Measurements from ENCODE around the gene KPNA6. TPM values are rescaled to one million over a fixed set of nuclear protein-coding genes. Genes with fewer than 3 reads are reported as not detected.

KPNA6 gene
- total RNA-seq, 1 donor from 2014 or later = 79.0 TPM

GRCh38 chr1:32100807-32101708 lies 6.8 kb upstream of the KPNA6 start:
- Mint-ChIP-seq H3K4me1 (ENCODE audit: low read depth, unreplicated experiment) (no peaks in the 10 kb centered on the region), H3K4me3 (ENCODE audit: unreplicated experiment) (no peak overlapping the region), H3K27ac (ENCODE audit: unreplicated experiment) (no peak overlapping the region), H3K27me3 (ENCODE audit: unreplicated experiment) (no peaks in the 10 kb centered on the region), H3K9me3 (ENCODE audit: unreplicated experiment) (no peaks in the 10 kb centered on the region), H3K36me3 (ENCODE audit: unreplicated experiment) (peaks cover 5% of the 10 kb centered on the region)
- TF ChIP-seq CTCF (IDR thresholded peaks at IDR 0.05; ENCODE audit: partially characterized antibody, unreplicated experiment) = no peak
- DNase-seq = no peak

DNA sequence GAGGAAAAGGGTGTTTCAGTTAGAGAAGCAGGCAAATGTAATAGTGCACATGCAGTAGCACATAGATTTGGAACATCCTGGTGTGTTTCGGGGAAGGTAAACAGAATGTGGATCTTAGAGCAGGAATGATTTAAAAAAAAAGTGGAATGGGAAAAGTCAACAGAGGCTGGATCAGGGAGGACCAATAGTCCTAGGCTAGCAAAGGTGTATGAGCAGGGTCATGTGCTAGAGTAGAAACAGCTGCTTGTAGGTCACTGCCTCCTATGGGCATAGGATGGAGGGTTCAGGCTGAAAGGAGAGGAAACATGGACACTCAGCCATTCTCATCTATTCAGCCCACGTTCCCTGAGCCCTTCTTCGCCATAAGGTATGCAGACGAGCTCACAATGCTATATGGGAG lies 3.7 kb upstream of the KPNA6 start:
- no peak for DNase-seq
- Mint-ChIP-seq H3K4me1 (ENCODE audit: low read depth, unreplicated experiment) (peaks cover under 1% of the 10 kb centered on the region), H3K27me3 (ENCODE audit: unreplicated experiment) (no peaks in the 10 kb centered on the region), H3K27ac (ENCODE audit: unreplicated experiment) (no peak overlapping the region), H3K9me3 (ENCODE audit: unreplicated experiment) (peaks cover 3% of the 10 kb centered on the region), H3K36me3 (ENCODE audit: unreplicated experiment) (peaks cover 5% of the 10 kb centered on the region), H3K4me3 (ENCODE audit: unreplicated experiment) (no peak overlapping the region)
- TF ChIP-seq CTCF (IDR thresholded peaks at IDR 0.05; ENCODE audit: partially characterized antibody, unreplicated experiment) = no peak

DNA sequence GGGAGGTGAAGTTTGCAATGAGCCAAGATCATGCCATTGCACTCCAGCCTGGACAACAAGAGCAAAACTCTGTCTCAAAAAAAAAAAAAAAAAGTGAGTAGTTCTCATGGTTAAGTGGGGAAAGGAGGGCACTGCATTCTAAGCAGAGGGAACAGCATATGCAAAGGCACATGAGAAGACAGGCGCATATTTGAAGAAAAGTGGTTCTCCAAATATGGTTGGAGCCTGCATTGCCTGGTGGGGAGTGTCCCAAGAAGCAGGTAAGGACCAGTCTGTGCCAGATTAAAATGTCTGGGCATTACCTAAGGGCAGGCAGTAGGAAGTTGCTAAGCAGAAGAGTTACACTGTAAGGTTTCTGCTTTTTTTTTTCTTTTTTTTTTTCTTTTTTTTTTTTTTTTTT lies 2.5 kb upstream of the KPNA6 start:
- peaks cover 4% of the 10 kb centered on the region for H3K4me1 Mint-ChIP-seq (ENCODE audit: low read depth, unreplicated experiment)
- H3K36me3 Mint-ChIP-seq (ENCODE audit: unreplicated experiment) = peaks cover 5% of the 10 kb centered on the region

GRCh38 chr1:32106663-32107275 lies 1.1 kb upstream of the KPNA6 start:
- Mint-ChIP-seq H3K27ac (ENCODE audit: unreplicated experiment) (no peak overlapping the region), H3K4me1 (ENCODE audit: low read depth, unreplicated experiment) (peaks cover 6% of the 10 kb centered on the region), H3K27me3 (ENCODE audit: unreplicated experiment) (no peaks in the 10 kb centered on the region), H3K36me3 (ENCODE audit: unreplicated experiment) (peaks cover 3% of the 10 kb centered on the region), H3K4me3 (ENCODE audit: unreplicated experiment) (peak overlapping the region; percentile 10), H3K9me3 (ENCODE audit: unreplicated experiment) (peaks cover 3% of the 10 kb centered on the region)
- no peak for DNase-seq
- TF ChIP-seq CTCF (IDR thresholded peaks at IDR 0.05; ENCODE audit: partially characterized antibody, unreplicated experiment) = no peak

More for the DNA sequence above, 2.5 kb upstream of the KPNA6 start:
- no peak for TF ChIP-seq CTCF (IDR thresholded peaks at IDR 0.05; ENCODE audit: partially characterized antibody, unreplicated experiment)
- Mint-ChIP-seq H3K27ac (ENCODE audit: unreplicated experiment) (no peak overlapping the region), H3K9me3 (ENCODE audit: unreplicated experiment) (peaks cover 3% of the 10 kb centered on the region), H3K27me3 (ENCODE audit: unreplicated experiment) (no peaks in the 10 kb centered on the region), H3K4me3 (ENCODE audit: unreplicated experiment) (no peak overlapping the region)
- no peak for DNase-seq
